ENCODE data around the gene PRKG1.

PRKG1 gene

GRCh38 chr10:51760864-51761640, 686.8 kb downstream of the PRKG1 start:
- no peak for DNase-seq (ENCODE audit: low spot score)

DNA sequence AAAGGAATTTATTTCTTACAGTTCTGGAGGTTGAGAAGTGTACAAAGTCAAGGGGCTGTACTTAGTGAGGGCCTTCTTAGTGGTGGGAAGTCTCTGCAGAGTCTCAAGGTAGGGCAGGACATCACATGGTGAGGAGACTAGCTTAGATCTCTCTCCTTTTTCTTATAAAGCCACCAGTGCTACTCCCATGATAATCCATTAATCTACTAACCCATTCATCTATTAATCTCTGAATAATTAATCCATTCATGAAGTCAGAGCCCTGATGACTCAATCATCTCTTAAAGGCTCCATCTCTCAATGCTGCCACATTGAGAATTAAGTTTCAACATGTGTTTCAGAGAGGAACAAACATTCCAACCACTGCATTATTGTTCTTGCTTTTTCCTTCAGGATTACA, 689.5 kb downstream of the PRKG1 start:
- no peak for DNase-seq (ENCODE audit: low spot score)

- no peak for DNase-seq (ENCODE audit: low spot score)
Measured at GRCh38 chr10:51765284-51765971, 691.1 kb downstream of the PRKG1 start.

GRCh38 chr10:51766423-51767102, 692.3 kb downstream of the PRKG1 start:
- no peak for DNase-seq (ENCODE audit: low spot score)

DNA sequence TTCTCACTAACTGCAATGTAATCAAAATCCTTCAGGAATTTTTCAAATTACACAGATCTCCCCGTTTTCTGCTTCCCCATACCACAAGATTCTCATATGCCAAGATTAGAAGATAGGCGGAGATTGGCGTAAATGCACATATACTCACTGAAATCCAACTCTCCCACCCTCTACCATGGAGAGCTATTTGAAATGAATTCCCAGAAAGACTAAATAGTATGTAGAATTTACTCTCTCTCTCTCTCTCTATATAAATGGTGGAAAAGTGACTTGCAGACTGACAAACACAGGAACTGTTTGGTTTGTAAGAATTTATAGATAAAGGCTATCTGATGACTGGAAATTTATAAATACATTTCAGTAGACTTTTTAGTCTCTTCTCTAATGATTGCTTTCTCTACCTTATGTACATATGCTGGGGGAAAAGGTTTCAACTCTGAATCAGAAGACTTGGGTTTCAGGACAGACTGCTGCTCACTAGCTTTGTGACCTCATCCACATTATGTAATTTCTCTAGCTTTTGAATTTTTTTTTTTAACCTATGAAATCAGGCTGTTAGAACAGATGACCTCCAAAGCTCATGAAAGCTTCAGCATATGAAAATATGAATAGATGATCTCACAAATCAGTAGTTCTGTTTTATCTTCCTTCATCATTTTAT, 692.9 kb downstream of the PRKG1 start:
- no peak for DNase-seq (ENCODE audit: low spot score)

GRCh38 chr10:51768886-51769465, 694.7 kb downstream of the PRKG1 start:
- no peak for DNase-seq (ENCODE audit: low spot score)

- DNase-seq (ENCODE audit: low spot score): no peak
Measured at GRCh38 chr10:51770709-51771108, 696.4 kb downstream of the PRKG1 start.

DNA sequence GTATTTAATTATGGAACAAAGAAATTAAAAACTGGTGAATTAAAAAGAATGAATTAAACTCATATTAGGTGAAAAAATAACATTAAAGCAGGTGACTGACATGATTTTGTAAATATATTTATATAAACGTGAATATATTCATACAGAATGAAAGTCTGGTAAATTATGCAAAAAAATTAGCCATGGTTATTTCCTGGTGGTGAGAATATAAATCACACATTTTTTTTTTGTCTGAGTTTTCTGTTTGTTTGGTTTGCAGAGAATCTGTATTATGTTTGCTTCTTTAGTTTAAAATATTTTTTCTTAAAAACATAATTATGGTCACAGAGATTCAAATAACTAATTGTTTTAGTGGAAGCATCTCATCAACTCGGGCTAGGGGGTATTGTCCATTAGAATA, 698.1 kb downstream of the PRKG1 start:
- DNase-seq (ENCODE audit: low spot score): no peak

- DNase-seq (ENCODE audit: low spot score): no peak
Measured at GRCh38 chr10:51773681-51774080, 699.4 kb downstream of the PRKG1 start.

DNA sequence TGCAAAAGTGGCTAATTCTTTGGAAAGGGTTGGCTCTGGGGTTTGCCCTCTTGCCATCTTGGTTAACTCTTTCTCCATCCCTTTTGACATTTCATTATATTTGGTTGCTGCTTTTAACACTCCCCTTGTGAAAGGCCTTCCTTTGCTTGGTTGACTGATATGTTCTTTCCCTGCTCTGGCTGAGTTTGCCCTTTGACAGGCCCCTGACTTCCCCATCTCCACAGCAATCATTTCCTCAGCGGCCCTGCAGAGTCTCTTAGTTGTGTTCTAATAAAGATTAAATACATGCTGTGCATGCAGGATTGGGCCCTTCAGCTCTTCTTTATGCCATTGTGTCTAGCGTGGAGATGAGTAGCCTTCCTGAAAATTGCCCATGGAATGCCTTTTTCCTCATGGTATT, 709.7 kb downstream of the PRKG1 start:
- no peak for DNase-seq (ENCODE audit: low spot score)

DNA sequence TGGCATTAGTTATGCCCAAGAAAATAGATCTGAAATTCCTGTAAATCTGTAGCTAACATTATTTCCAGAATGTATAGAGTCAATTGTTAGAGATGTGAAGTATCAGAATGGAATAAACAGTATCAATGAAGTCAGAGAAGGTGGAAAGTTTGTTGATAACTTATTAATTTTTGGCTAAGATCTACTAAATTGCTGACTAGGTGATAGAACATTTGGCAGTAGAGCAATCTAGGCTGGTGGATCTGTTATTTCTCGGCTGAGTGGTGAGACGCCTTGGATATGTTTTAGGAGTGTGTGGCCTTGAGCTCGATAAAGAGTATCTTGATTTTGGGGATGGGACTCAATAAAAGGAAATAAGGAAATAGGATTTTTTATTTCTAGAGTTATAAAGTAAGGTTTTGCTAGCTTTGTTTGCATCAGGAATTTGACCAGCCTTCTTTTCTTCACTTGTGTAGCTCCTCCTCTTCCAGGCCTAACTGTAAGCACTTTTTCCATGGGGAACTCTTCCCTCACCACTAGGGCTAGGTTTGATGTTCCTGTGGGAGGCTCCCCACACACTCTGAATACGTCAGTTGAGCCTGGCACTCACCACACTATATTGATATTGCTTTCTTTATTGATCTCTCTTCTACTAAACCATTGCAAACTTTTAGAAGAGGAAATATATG, 711.9 kb downstream of the PRKG1 start:
- DNase-seq (ENCODE audit: low spot score): no peak

- DNase-seq (ENCODE audit: low spot score): no peak
Measured at GRCh38 chr10:51786684-51787035, 712.4 kb downstream of the PRKG1 start.

- no peak for DNase-seq (ENCODE audit: low spot score)
Measured at GRCh38 chr10:51788273-51788672, 714.0 kb downstream of the PRKG1 start.

DNA sequence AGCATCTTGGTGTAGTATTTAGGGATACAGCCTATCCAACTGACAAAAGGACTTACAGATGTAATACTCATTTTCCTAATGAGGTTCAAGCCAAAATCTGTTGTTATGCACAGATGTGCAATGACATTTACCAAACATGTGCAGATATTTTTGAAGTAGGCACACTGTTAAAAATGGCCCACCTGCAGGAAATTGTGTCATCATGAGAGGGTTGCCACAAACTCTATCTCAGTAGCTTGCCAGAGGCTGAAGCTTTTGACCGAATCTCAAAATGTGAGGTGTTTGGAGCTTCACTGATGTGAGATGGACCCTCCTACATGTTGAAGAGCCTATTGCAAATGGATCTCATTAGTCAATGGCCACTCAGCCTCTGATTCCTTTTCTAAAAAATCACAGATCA, 714.8 kb downstream of the PRKG1 start:
- no peak for DNase-seq (ENCODE audit: low spot score)

GRCh38 chr10:51789903-51790302, 715.6 kb downstream of the PRKG1 start:
- no peak for DNase-seq (ENCODE audit: low spot score)

GRCh38 chr10:51792678-51793077, 718.4 kb downstream of the PRKG1 start:
- no peak for DNase-seq (ENCODE audit: low spot score)

DNA sequence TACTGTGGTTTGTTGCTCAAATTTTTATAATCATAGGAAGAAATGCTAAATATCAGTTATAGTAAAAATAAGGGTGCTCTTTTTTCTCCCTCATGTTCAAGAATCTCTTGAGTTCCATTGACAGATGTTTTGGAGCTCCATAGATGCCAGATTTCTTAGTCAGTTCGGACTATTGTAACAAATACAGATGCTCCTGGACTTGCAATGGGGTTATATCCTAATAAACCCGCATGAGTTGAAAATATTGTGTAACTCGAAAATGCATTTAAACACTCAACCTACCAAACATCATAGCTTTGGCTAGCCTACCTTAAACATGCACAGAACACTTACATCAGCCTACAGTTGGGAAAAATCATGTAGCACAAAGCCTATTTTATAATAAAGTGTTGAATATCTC, 725.8 kb downstream of the PRKG1 start:
- DNase-seq (ENCODE audit: low spot score): no peak

- no peak for DNase-seq (ENCODE audit: low spot score)
Measured at GRCh38 chr10:51800725-51801424, 726.6 kb downstream of the PRKG1 start.

- no peak for DNase-seq (ENCODE audit: low spot score)
Measured at GRCh38 chr10:51802030-51802429, 727.7 kb downstream of the PRKG1 start.

DNA sequence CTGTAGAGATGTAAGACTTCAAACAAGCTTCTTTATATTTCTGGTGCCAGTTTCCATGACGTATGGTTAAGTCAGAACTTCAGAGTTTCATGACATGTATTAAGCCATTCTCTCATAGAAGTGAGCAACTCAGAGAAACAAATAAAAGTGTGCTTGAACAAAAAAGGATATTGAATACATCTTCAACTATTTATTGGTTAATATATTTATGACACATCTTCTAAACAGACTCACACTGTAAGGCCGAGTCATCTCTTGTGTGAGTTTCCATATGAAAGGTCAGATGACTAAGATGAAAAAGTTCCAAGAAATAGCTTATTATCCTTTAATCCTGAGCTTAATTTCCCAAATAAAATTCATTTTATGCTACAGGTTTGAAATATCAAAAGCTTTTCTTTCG, 730.6 kb downstream of the PRKG1 start:
- DNase-seq (ENCODE audit: low spot score): no peak

All from LoVo (cell line).